Measurements from ENCODE around the gene MYO1G.

MYO1G gene

GRCh38 chr7:44964831-44965440 lies 13.9 kb downstream of the MYO1G start:
- POLR2A ChIA-PET, result interaction anchor here (0.6 to 2.4 kb wide), 3 partner anchors 9 to 130 kb away, joined by 3 to 9 read pairs (median 3); no protein-coding TSS in a partner anchor
- DNase-seq (ENCODE audit: extremely low spot score), result no peak
- CTCF ChIA-PET, result interaction anchor here (1.0 to 1.7 kb wide), 3 partner anchors 9 to 171 kb away, joined by 3 to 6 read pairs (median 3); no protein-coding TSS in a partner anchor
- TF ChIP-seq CTCF (IDR thresholded peaks at IDR 0.05; ENCODE audit: control extremely low read depth, extremely low read depth, low read depth, missing control alignments), result no peak

GRCh38 chr7:44964384-44964830 lies 14.4 kb downstream of the MYO1G start:
- DNase-seq (ENCODE audit: extremely low spot score), result no peak
- CTCF ChIA-PET, result interaction anchor here (1.0 to 1.7 kb wide), 5 partner anchors 9 to 171 kb away, joined by 3 to 9 read pairs (median 3); no protein-coding TSS in a partner anchor

GRCh38 chr7:44963364-44964290 lies 15.2 kb downstream of the MYO1G start:
- DNase-seq (ENCODE audit: extremely low spot score), result no peak
- TF ChIP-seq CTCF (IDR thresholded peaks at IDR 0.05; ENCODE audit: control extremely low read depth, extremely low read depth, low read depth, missing control alignments), result no peak
- POLR2A ChIA-PET, result interaction anchor here (2.4 kb wide), 1 partner anchor 10 kb away, joined by 9 read pairs; no protein-coding TSS in a partner anchor
- CTCF ChIA-PET, result interaction anchor here (1.2 to 2.8 kb wide), 3 partner anchors 10 to 172 kb away, joined by 3 to 9 read pairs (median 9); no protein-coding TSS in a partner anchor

More at GRCh38 chr7:44964384-44964830, 14.4 kb downstream of the MYO1G start:
- POLR2A ChIA-PET, result interaction anchor here (0.6 to 2.4 kb wide), 2 partner anchors 9 to 129 kb away, joined by 3 to 9 read pairs; no protein-coding TSS in a partner anchor
- TF ChIP-seq CTCF (IDR thresholded peaks at IDR 0.05; ENCODE audit: control extremely low read depth, extremely low read depth, low read depth, missing control alignments), result peak; percentile 46

GRCh38 chr7:44962483-44963251 lies 16.1 kb downstream of the MYO1G start:
- CTCF ChIA-PET, result interaction anchor here (1.5 to 4.2 kb wide), 3 partner anchors 11 to 173 kb away, joined by 9 to 17 read pairs (median 9); no protein-coding TSS in a partner anchor
- TF ChIP-seq CTCF (IDR thresholded peaks at IDR 0.05; ENCODE audit: control extremely low read depth, extremely low read depth, low read depth, missing control alignments), result no peak
- POLR2A ChIA-PET, result interaction anchor here (2.4 kb wide), 1 partner anchor 11 kb away, joined by 9 read pairs; no protein-coding TSS in a partner anchor
- DNase-seq (ENCODE audit: extremely low spot score), result no peak

- no peak for TF ChIP-seq CTCF (IDR thresholded peaks at IDR 0.05; ENCODE audit: control extremely low read depth, extremely low read depth, low read depth, missing control alignments)
- POLR2A ChIA-PET, result interaction anchor here (1.0 to 1.2 kb wide), 2 partner anchors 11 to 19 kb away, joined by 4 read pairs; no protein-coding TSS in a partner anchor
- CTCF ChIA-PET, result interaction anchor here (2.8 to 4.2 kb wide), 2 partner anchors 12 to 174 kb away, joined by 9 to 17 read pairs; no protein-coding TSS in a partner anchor
- DNase-seq (ENCODE audit: extremely low spot score), result no peak
Measured at GRCh38 chr7:44961844-44962482, 16.9 kb downstream of the MYO1G start.

Measured in GM10248 (cell line).